Esophagus squamous epithelium (tissue), 4 donors: ENCODE measurements around the gene CNTNAP3B.
"Not testable (repeated sequence)": the region's sequence is repeated elsewhere in the genome, so short reads cannot be mapped to it uniquely, and the experiment has no call there.

Source experiments
- CTCF ChIP-seq, 6 experiments: fragments of 450-650 bp in 4 of 6; fragments of 200-600 bp in 2 of 6; sonication (generic) in 2 of 6; IDR thresholded peaks; one replicate each; pipeline ENCODE4 v1.5.1; 2016 to 2019; ENCODE audit warnings: antibody characterized with exemption in 6 of 6, mild to moderate bottlenecking in 4 of 6, moderate library complexity in 4 of 6
- POLR2A ChIP-seq, 4 donors: fragments of 450-650 bp; IDR thresholded peaks; one replicate each; pipeline ENCODE4 v1.6.1; 2017; ENCODE audit warnings: antibody characterized with exemption in 4 of 4, mild to moderate bottlenecking in 4 of 4, moderate library complexity in 3 of 4

GRCh38 chr9:42050701-42051100 lies 78.5 kb downstream of the CNTNAP3B start:
- not testable (repeated sequence) for TF ChIP-seq CTCF, POLR2A (IDR thresholded peaks at IDR 0.05)
